H1 (cell line): ENCODE data around the gene GRID1. TPM values are rescaled to one million over a fixed set of nuclear protein-coding genes. Genes with fewer than 3 reads are reported as not detected.

ENCODE experiments used
- CTCF ChIA-PET: fragments of 300-600 bp; sonication (Branson Sonifier 250); formaldehyde crosslinking; loops from one replicate; lab custom pipeline; 2021; ENCODE audit not compliant: partially characterized antibody; lab: Charles Lee
- POLR2A ChIA-PET: fragments of 300-600 bp; sonication (Branson Sonifier 250); formaldehyde crosslinking; loops from one replicate; lab custom pipeline; 2021; ENCODE audit warnings: inconsistent platforms; ENCODE audit not compliant: partially characterized antibody; lab: Charles Lee
- DNase-seq, 2 experiments: peaks; one replicate each; pipeline versions ENCODE4 v3.0.0 to v3.0.0-alpha.2; 2010 to 2022; ENCODE audit warnings: low spot score in 2 of 2, low read depth in 1 of 2, mixed read lengths in 1 of 2
- FAIRE-seq: peaks from 2 replicates; lab custom pipeline; 2011; peaks lifted over from hg19 to GRCh38; lab: Jason Lieb, UNC
- H2AFZ ChIP-seq: 2 replicates; pipeline ENCODE4 v1.8.1; 2012; ENCODE audit warnings: low read length, inconsistent platforms
- H2AK5ac ChIP-seq: 2 replicates; pipeline ENCODE4 v1.6.1; 2013; ENCODE audit warnings: low read depth, low read length
- H2BK120ac ChIP-seq: replicated peaks from 2 replicates; pipeline ENCODE3; 2013; ENCODE audit warnings: low read depth, low read length, inconsistent platforms
- H2BK12ac ChIP-seq: 2 replicates; pipeline ENCODE4 v1.6.1; 2013; ENCODE audit warnings: low read depth, low read length
- H2BK15ac ChIP-seq: 2 replicates; pipeline ENCODE4 v1.6.1; 2013; ENCODE audit warnings: low read length
- H2BK20ac ChIP-seq: 2 replicates; pipeline ENCODE4 v1.6.1; 2013; ENCODE audit warnings: low read length
- H2BK5ac ChIP-seq: 2 replicates; pipeline ENCODE4 v1.6.1; 2013; ENCODE audit warnings: low read depth, low read length
- H3K14ac ChIP-seq: 2 replicates; pipeline ENCODE4 v1.6.1; 2013; ENCODE audit warnings: inconsistent platforms; ENCODE audit not compliant: insufficient read length
- H3K18ac ChIP-seq: 2 replicates; pipeline ENCODE4 v1.6.1; 2013; ENCODE audit warnings: low read length; ENCODE audit errors: extremely low read depth
- H3K23ac ChIP-seq: 2 replicates; pipeline ENCODE4 v1.6.1; 2013; ENCODE audit warnings: inconsistent platforms; ENCODE audit not compliant: insufficient read length
- H3K23me2 ChIP-seq: 2 replicates; pipeline ENCODE4 v1.6.1; 2013; ENCODE audit warnings: low read depth, low read length
- H3K27ac ChIP-seq: 2 replicates; pipeline ENCODE4 v1.6.1; 2011; ENCODE audit warnings: low read depth, low read length, inconsistent platforms
- H3K27me3 ChIP-seq, 4 experiments: replicated peaks in 1 of 4; 1 replicate in 1 of 4; 2 replicates in 3 of 4; pipeline versions ENCODE4 v1.6.1 to v1.8.1; 2011 to 2013; ENCODE audit warnings: low read length in 3 of 4, mild to moderate bottlenecking in 3 of 4, inconsistent platforms in 2 of 4, mixed read lengths in 2 of 4, moderate library complexity in 1 of 4; ENCODE audit not compliant: control insufficient read depth in 3 of 4, insufficient read depth in 3 of 4; ENCODE audit errors: extremely low read depth in 1 of 4
- H3K36me3 ChIP-seq, 4 experiments: 2 replicates each; pipeline versions ENCODE4 v1.6.1 to v1.8.1; 2011 to 2013; ENCODE audit warnings: mild to moderate bottlenecking in 4 of 4, low read length in 3 of 4, moderate library complexity in 2 of 4, control low read depth in 1 of 4, inconsistent platforms in 1 of 4; ENCODE audit not compliant: insufficient read depth in 4 of 4, control insufficient read depth in 2 of 4
- H3K4ac ChIP-seq: replicated peaks from 2 replicates; pipeline ENCODE3; 2013; ENCODE audit warnings: low read length, low read depth, mixed read lengths, inconsistent platforms; ENCODE audit not compliant: insufficient read length
- H3K4me1 ChIP-seq, 4 experiments: replicated peaks in 1 of 4; 1 replicate in 1 of 4; 2 replicates in 3 of 4; pipeline versions ENCODE4 v1.6.1 to v1.8.1; 2011 to 2013; ENCODE audit warnings: low read length in 3 of 4, inconsistent platforms in 2 of 4, mixed read lengths in 1 of 4; ENCODE audit not compliant: insufficient read depth in 4 of 4, control insufficient read depth in 3 of 4
- H3K4me2 ChIP-seq, 2 experiments: 2 replicates each; pipeline versions ENCODE4 v1.6.1 to v1.8.1; 2011 to 2013; ENCODE audit warnings: low read depth in 2 of 2, low read length in 2 of 2, control low read depth in 1 of 2, inconsistent platforms in 1 of 2, mild to moderate bottlenecking in 1 of 2; ENCODE audit not compliant: insufficient read depth in 1 of 2
- H3K4me3 ChIP-seq, 4 experiments: fragments of 200-600, 300-600 bp in 1 of 4; sonication (generic), shearing (Covaris generic), sonication (Bioruptor Twin) in 1 of 4; 2 replicates each; pipeline versions ENCODE4 v1.5.1 to v1.8.1; 2011 to 2016; ENCODE audit warnings: low read length in 4 of 4, low read depth in 3 of 4, control low read depth in 2 of 4, inconsistent platforms in 2 of 4, mild to moderate bottlenecking in 2 of 4, mixed read lengths in 1 of 4, moderate library complexity in 1 of 4; ENCODE audit not compliant: insufficient read depth in 2 of 4; ENCODE audit errors: extremely low read depth in 1 of 4
- H3K56ac ChIP-seq: replicated peaks from 2 replicates; pipeline ENCODE3; 2013; ENCODE audit warnings: low read depth, mild to moderate bottlenecking, mixed read lengths, low read length, inconsistent platforms; ENCODE audit not compliant: insufficient read length
- H3K79me1 ChIP-seq: 2 replicates; pipeline ENCODE4 v1.6.1; 2013; ENCODE audit warnings: low read depth, low read length, control low read depth
- H3K79me2 ChIP-seq, 2 experiments: 2 replicates each; pipeline versions ENCODE4 v1.6.1 to v1.8.1; 2012 to 2013; ENCODE audit warnings: low read length in 2 of 2, mild to moderate bottlenecking in 2 of 2, inconsistent platforms in 1 of 2; ENCODE audit not compliant: insufficient read depth in 2 of 2, control insufficient read depth in 1 of 2
- H3K9ac ChIP-seq, 4 experiments: replicated peaks in 1 of 4; 1 replicate in 1 of 4; 2 replicates in 3 of 4; pipeline versions ENCODE4 v1.6.1 to v1.8.1; 2011 to 2013; ENCODE audit warnings: low read depth in 3 of 4, low read length in 3 of 4, control low read depth in 2 of 4, mild to moderate bottlenecking in 2 of 4, moderate library complexity in 2 of 4, inconsistent platforms in 1 of 4; ENCODE audit errors: extremely low read depth in 1 of 4
- H3K9me3 ChIP-seq, 2 experiments: 2 replicates each; pipeline versions ENCODE4 v1.6.1 to v1.8.1; 2012 to 2013; ENCODE audit warnings: mild to moderate bottlenecking in 2 of 2, moderate library complexity in 2 of 2, control low read depth in 1 of 2, inconsistent platforms in 1 of 2, low read depth in 1 of 2, low read length in 1 of 2, mixed read lengths in 1 of 2; ENCODE audit not compliant: insufficient read depth in 2 of 2
- H4K20me1 ChIP-seq, 2 experiments: replicated peaks in 1 of 2; 2 replicates each; pipeline versions ENCODE3 to v1.8.1; 2011 to 2013; ENCODE audit warnings: inconsistent platforms in 2 of 2, low read length in 2 of 2, mild to moderate bottlenecking in 1 of 2; ENCODE audit not compliant: insufficient read depth in 2 of 2, control insufficient read depth in 1 of 2
- H4K5ac ChIP-seq: 2 replicates; pipeline ENCODE4 v1.6.1; 2013; ENCODE audit warnings: low read length, low read depth, mixed read lengths, inconsistent platforms; ENCODE audit not compliant: insufficient read length
- H4K8ac ChIP-seq: 2 replicates; pipeline ENCODE4 v1.8.0; 2013; ENCODE audit warnings: mild to moderate bottlenecking, moderate library complexity, low read length, inconsistent platforms; ENCODE audit not compliant: insufficient read depth; ENCODE audit errors: extremely low read depth
- H4K91ac ChIP-seq: replicated peaks from 2 replicates; pipeline ENCODE3; 2013; ENCODE audit warnings: low read length, mixed read lengths, inconsistent platforms; ENCODE audit not compliant: insufficient read length
- MAX ChIP-seq: IDR thresholded peaks from 2 replicates; pipeline ENCODE4 v1.6.1; 2012; ENCODE audit warnings: inconsistent platforms
- SP1 ChIP-seq: IDR thresholded peaks from 2 replicates; pipeline ENCODE4 v1.6.1; 2011; ENCODE audit warnings: low read depth, low read length
- TAF1 ChIP-seq: IDR thresholded peaks from 2 replicates; pipeline ENCODE4 v1.6.1; 2011; ENCODE audit warnings: mild to moderate bottlenecking, low read depth, low read length
- WGBS, 2 experiments: shearing (Covaris generic) in 1 of 2; methylation state at CpG; one replicate each; pipeline versions ENCODE4 v1.1.6 to v1.1.7; 2013 to 2015; ENCODE audit warnings: low lambda C conversion rate in 2 of 2, mixed read lengths in 2 of 2, inconsistent platforms in 1 of 2, low coverage in 1 of 2, missing lambda C conversion rate in 1 of 2; ENCODE audit not compliant: insufficient replicate concordance in 2 of 2, insufficient coverage in 1 of 2, insufficient read length in 1 of 2; ENCODE audit errors: extremely low coverage in 1 of 2, missing lambda C conversion rate in 1 of 2; 5-methylcytosine and 5-hydroxymethylcytosine counted together
- polyA plus RNA-seq, 7 experiments: library from polyadenylated mRNA; depleted of rRNA in 3 of 7; stranded (reverse) in 5 of 7; unstranded in 2 of 7; fragments of >200 nt in 5 of 7; fragments of 200-250 nt in 2 of 7; gene quantifications; 1 replicate in 5 of 7; 2 replicates in 1 of 7; 4 replicates in 1 of 7; pipeline versions ENCODE4 v1.2.1 to v1.2.3, GENCODE V29; 2011 to 2013; ENCODE audit warnings: missing spikeins in 2 of 7, mixed read lengths in 2 of 7
- total RNA-seq: library from RNA; stranded (reverse); fragmentation: NEBNext Ultra II Directional; extraction: Animal tissue kit (Norgen Biotek cat#: 25700); gene quantifications from 2 replicates; pipeline ENCODE4 v1.2.1, GENCODE V29; 2021

Gene GRID1
- total and polyA plus RNA-seq, 2 of the 8 experiments (the other 6 are each of a cell fraction or from before 2014, with no cell fraction given) = 0.22 to 0.30 TPM

- 91% methylated on average over 7 of the region's 7 CpGs; no CpG with 5 or more reads in 1 of the 2 experiments for WGBS, 2 experiments
Observed at GRCh38 chr10:86343761-86344160, 22.8 kb downstream of the GRID1 start.

More at GRCh38 chr10:86343761-86344160, 22.8 kb downstream of the GRID1 start:
- Histone ChIP-seq H2AK5ac (no peak overlapping the region), H3K4me1 (peaks cover 3 to 16% (median 12%) of the 10 kb centered on the region in 4 experiments; a peak in 6 of 7 replicates), H4K20me1 (no peaks in the 10 kb centered on the region), H2BK120ac (no peak overlapping the region), H3K9me3 (no peaks in the 10 kb centered on the region), H3K27me3 (0 out of 7 replicates have a peak, but pooled peaks cover 0 to 3% (median 0%) of the 10 kb centered on the region in 4 experiments), H3K27ac (no peak overlapping the region), H3K9ac (no peak overlapping the region), H4K91ac (no peak overlapping the region), H3K79me2 (no peaks in the 10 kb centered on the region), H3K14ac (no peak overlapping the region), H3K4me3 (no peak overlapping the region), H3K23me2 (no peaks in the 10 kb centered on the region), H4K8ac (no peak overlapping the region), H3K18ac (no peak overlapping the region), H2BK15ac (no peak overlapping the region), H3K79me1 (no peaks in the 10 kb centered on the region), H3K4ac (no peak overlapping the region), H3K36me3 (no peaks in the 10 kb centered on the region), H2BK20ac (no peak overlapping the region), H2BK12ac (no peak overlapping the region), H2AFZ (no peak overlapping the region), H2BK5ac (no peak overlapping the region), H4K5ac (no peak overlapping the region), H3K4me2 (no peak overlapping the region), H3K23ac (no peak overlapping the region), H3K56ac (no peak overlapping the region)
- FAIRE-seq = no peak
- POLR2A ChIA-PET = interaction anchor here (1.4 kb wide), 1 partner anchor 9 kb away, joined by 3 read pairs; no protein-coding TSS in a partner anchor
- no peak for DNase-seq
- TF ChIP-seq SP1 = no peak
- TF ChIP-seq MAX = no peak
- no peak for TF ChIP-seq TAF1
- CTCF ChIA-PET = interaction anchor here (1.9 to 25.2 kb wide), 4 partner anchors 15 to 82 kb away, joined by 5 to 498 read pairs (median 16); partner anchors contain the start of gene GRID1
